Measurements from ENCODE around the gene CBLB. TPM values are rescaled to one million over a fixed set of nuclear protein-coding genes. Genes with fewer than 3 reads are reported as not detected.

The CBLB gene
- total and polyA plus RNA-seq, 4 donors, result 3.1 to 22.8 (median 9.8) TPM

GRCh38 chr3:105811518-105812193, 57.2 kb downstream of the CBLB start:
- H3K4me1 ChIP-seq (ENCODE audit: control insufficient read depth in 4 of 4, insufficient read depth in 4 of 4, low read length in 3 of 4), result peaks cover 2 to 14% (median 5%) of the 10 kb centered on the region in 4 donors
- TF ChIP-seq ZBTB33 (IDR thresholded peaks at IDR 0.05), result no peak
- H3K4me3 ChIP-seq (ENCODE audit: low read depth in 1 of 3, low read length in 3 of 3), result no peak overlapping the region

DNA sequence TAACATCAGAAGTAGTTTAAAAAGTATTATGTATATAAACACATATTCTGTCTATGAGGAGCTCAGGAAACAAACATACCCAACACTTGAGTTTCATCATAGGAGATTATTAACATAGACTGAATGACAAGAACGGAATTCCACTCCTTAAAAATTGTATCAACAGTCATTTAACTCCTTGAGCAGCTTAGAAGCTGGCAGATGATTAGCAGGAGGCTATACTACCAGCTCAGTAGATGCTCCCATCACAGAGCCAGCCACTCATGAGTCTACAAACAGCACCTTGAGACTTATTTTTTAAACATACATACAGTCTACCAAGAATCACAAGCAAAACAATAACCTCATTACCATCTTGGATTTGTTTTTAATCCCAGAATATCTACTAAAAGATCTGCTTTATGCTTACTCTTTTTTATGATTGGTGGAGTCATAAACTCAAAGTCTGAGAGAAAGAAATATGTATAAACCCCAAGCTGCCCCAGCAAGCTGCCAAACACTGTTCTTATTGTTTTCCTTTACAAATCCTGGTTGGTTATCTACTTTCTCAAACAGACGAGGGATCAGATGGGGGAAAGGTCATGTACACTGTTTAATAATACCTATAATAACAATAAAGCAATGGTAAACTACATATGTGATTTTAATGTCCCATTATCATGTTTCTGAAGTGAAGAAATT, 59.5 kb downstream of the CBLB start:
- Histone ChIP-seq H3K4me1 (ENCODE audit: control insufficient read depth in 4 of 4, insufficient read depth in 4 of 4, low read length in 3 of 4) (peaks cover 1 to 18% (median 5%) of the 10 kb centered on the region in 4 donors), H3K36me3 (ENCODE audit: control insufficient read depth in 4 of 4, insufficient read depth in 3 of 4, low read depth in 1 of 4, low read length in 3 of 4) (no peaks in the 10 kb centered on the region), H3K27me3 (ENCODE audit: control insufficient read depth in 4 of 4, insufficient read depth in 4 of 4, low read length in 3 of 4) (no peaks in the 10 kb centered on the region), H3K9ac (ENCODE audit: low read depth in 1 of 2, low read length in 2 of 2) (no peak overlapping the region), H3K4me3 (ENCODE audit: low read depth in 1 of 3, low read length in 3 of 3) (no peak overlapping the region), H3K27ac (ENCODE audit: low read depth in 1 of 2, low read length in 2 of 2) (no peak overlapping the region), H3K9me3 (ENCODE audit: control insufficient read depth in 4 of 4, low read length in 3 of 4) (no peaks in the 10 kb centered on the region)
- 39% methylated on average over 2 of the region's 2 CpGs for WGBS
- no peak for TF ChIP-seq RAD21 (IDR thresholded peaks at IDR 0.05)
- TF ChIP-seq FOXA1 (IDR thresholded peaks at IDR 0.05), result no peak
- TF ChIP-seq EGR1 (IDR thresholded peaks at IDR 0.05; ENCODE audit: low read depth in 2 of 2), result no peak
- no peak for TF ChIP-seq ATF3 (IDR thresholded peaks at IDR 0.05)
- no peak for TF ChIP-seq HNF4G (IDR thresholded peaks at IDR 0.05)
- TF ChIP-seq RXRA (IDR thresholded peaks at IDR 0.05), result no peak
- TF ChIP-seq, protein P1, sequence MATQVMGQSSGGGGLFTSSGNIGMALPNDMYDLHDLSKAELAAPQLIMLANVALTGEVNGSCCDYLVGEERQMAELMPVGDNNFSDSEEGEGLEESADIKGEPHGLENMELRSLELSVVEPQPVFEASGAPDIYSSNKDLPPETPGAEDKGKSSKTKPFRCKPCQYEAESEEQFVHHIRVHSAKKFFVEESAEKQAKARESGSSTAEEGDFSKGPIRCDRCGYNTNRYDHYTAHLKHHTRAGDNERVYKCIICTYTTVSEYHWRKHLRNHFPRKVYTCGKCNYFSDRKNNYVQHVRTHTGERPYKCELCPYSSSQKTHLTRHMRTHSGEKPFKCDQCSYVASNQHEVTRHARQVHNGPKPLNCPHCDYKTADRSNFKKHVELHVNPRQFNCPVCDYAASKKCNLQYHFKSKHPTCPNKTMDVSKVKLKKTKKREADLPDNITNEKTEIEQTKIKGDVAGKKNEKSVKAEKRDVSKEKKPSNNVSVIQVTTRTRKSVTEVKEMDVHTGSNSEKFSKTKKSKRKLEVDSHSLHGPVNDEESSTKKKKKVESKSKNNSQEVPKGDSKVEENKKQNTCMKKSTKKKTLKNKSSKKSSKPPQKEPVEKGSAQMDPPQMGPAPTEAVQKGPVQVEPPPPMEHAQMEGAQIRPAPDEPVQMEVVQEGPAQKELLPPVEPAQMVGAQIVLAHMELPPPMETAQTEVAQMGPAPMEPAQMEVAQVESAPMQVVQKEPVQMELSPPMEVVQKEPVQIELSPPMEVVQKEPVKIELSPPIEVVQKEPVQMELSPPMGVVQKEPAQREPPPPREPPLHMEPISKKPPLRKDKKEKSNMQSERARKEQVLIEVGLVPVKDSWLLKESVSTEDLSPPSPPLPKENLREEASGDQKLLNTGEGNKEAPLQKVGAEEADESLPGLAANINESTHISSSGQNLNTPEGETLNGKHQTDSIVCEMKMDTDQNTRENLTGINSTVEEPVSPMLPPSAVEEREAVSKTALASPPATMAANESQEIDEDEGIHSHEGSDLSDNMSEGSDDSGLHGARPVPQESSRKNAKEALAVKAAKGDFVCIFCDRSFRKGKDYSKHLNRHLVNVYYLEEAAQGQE (IDR thresholded peaks at IDR 0.05), result no peak
- TF ChIP-seq FOXA2 (IDR thresholded peaks at IDR 0.05), result no peak
- TF ChIP-seq, protein P2, sequence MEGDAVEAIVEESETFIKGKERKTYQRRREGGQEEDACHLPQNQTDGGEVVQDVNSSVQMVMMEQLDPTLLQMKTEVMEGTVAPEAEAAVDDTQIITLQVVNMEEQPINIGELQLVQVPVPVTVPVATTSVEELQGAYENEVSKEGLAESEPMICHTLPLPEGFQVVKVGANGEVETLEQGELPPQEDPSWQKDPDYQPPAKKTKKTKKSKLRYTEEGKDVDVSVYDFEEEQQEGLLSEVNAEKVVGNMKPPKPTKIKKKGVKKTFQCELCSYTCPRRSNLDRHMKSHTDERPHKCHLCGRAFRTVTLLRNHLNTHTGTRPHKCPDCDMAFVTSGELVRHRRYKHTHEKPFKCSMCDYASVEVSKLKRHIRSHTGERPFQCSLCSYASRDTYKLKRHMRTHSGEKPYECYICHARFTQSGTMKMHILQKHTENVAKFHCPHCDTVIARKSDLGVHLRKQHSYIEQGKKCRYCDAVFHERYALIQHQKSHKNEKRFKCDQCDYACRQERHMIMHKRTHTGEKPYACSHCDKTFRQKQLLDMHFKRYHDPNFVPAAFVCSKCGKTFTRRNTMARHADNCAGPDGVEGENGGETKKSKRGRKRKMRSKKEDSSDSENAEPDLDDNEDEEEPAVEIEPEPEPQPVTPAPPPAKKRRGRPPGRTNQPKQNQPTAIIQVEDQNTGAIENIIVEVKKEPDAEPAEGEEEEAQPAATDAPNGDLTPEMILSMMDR (IDR thresholded peaks at IDR 0.05; ENCODE audit: low read depth, low read length, missing input control), result no peak
- no peak for TF ChIP-seq GABPA (IDR thresholded peaks at IDR 0.05 in 1 of 2, conservative IDR thresholded peaks at IDR 0.05 in 1 of 2)
- no peak for TF ChIP-seq TAF1 (conservative IDR thresholded peaks at IDR 0.05)
- DNase-seq (ENCODE audit: low spot score), result no peak

More at GRCh38 chr3:105811518-105812193, 57.2 kb downstream of the CBLB start:
- Histone ChIP-seq H3K36me3 (ENCODE audit: control insufficient read depth in 4 of 4, insufficient read depth in 3 of 4, low read depth in 1 of 4, low read length in 3 of 4) (no peaks in the 10 kb centered on the region), H3K9me3 (ENCODE audit: control insufficient read depth in 4 of 4, low read length in 3 of 4) (no peaks in the 10 kb centered on the region), H3K9ac (ENCODE audit: low read depth in 1 of 2, low read length in 2 of 2) (no peak overlapping the region), H3K27ac (ENCODE audit: low read depth in 1 of 2, low read length in 2 of 2) (no peak overlapping the region), H3K27me3 (ENCODE audit: control insufficient read depth in 4 of 4, insufficient read depth in 4 of 4, low read length in 3 of 4) (no peaks in the 10 kb centered on the region)
- DNase-seq (ENCODE audit: low spot score), result no peak
- 74% methylated on average over 10 of the region's 10 CpGs for WGBS
